CD4-positive, alpha-beta T cell treated with Interleukin-12 subunit alpha and Interleukin-12 subunit beta, for 1 hour (primary cell): ENCODE results near the gene PIP4P1.
A peak's percentile ranks its signal among the peaks of the same experiment; 100 is the strongest.

Experiments
- DNase-seq: peaks from one replicate; pipeline ENCODE4 v3.0.0-alpha.2; 2020

The PIP4P1 gene

GRCh38 chr14:20434701-20435581 lies 26.3 kb downstream of the PIP4P1 start:
- no peak for DNase-seq

- DNase-seq, result no peak
Observed at GRCh38 chr14:20429801-20430669, 31.2 kb downstream of the PIP4P1 start.

GRCh38 chr14:20428802-20429201 lies 32.4 kb downstream of the PIP4P1 start:
- DNase-seq, result no peak

- no peak for DNase-seq
Observed at GRCh38 chr14:20428010-20428365, 33.2 kb downstream of the PIP4P1 start.

- no peak for DNase-seq
Observed at GRCh38 chr14:20427231-20428009, 33.8 kb downstream of the PIP4P1 start.

GRCh38 chr14:20424851-20425250 lies 36.4 kb downstream of the PIP4P1 start:
- no peak for DNase-seq

GRCh38 chr14:20422886-20423285 lies 38.3 kb downstream of the PIP4P1 start:
- DNase-seq, result no peak

- no peak for DNase-seq
Observed at GRCh38 chr14:20421267-20421666, 40.0 kb downstream of the PIP4P1 start.

GRCh38 chr14:20419419-20419818 lies 41.8 kb downstream of the PIP4P1 start:
- DNase-seq, result no peak

- no peak for DNase-seq
Observed at GRCh38 chr14:20418501-20418909, 42.7 kb downstream of the PIP4P1 start.

- DNase-seq, result no peak
Observed at GRCh38 chr14:20417250-20418186, 43.7 kb downstream of the PIP4P1 start.

- DNase-seq, result no peak
Observed at GRCh38 chr14:20416223-20416622, 45.0 kb downstream of the PIP4P1 start.

GRCh38 chr14:20415782-20416206 lies 45.4 kb downstream of the PIP4P1 start:
- DNase-seq, result peak; percentile 69

- peak; percentile 32 for DNase-seq
Observed at GRCh38 chr14:20413744-20414082, 47.5 kb downstream of the PIP4P1 start.

- DNase-seq, result peak; percentile 70
Observed at GRCh38 chr14:20412876-20413743, 48.1 kb downstream of the PIP4P1 start, which contains the start of gene TEP1. TSS of gene TEP1 (minus strand) at chr14:20413501. CDS start at chr14:20408439, 5,062 bp downstream.

GRCh38 chr14:20412411-20412810 lies 48.8 kb downstream of the PIP4P1 start:
- DNase-seq, result peak; percentile 40

GRCh38 chr14:20409226-20409625 lies 52.0 kb downstream of the PIP4P1 start:
- no peak for DNase-seq
